Measurements from ENCODE around the gene RFX2. TPM values are rescaled to one million over a fixed set of nuclear protein-coding genes. Genes with fewer than 3 reads are reported as not detected.

The RFX2 gene
- 1.2 TPM for total RNA-seq (ENCODE audit: unreplicated experiment)
- long read RNA-seq = 0 reads

DNA sequence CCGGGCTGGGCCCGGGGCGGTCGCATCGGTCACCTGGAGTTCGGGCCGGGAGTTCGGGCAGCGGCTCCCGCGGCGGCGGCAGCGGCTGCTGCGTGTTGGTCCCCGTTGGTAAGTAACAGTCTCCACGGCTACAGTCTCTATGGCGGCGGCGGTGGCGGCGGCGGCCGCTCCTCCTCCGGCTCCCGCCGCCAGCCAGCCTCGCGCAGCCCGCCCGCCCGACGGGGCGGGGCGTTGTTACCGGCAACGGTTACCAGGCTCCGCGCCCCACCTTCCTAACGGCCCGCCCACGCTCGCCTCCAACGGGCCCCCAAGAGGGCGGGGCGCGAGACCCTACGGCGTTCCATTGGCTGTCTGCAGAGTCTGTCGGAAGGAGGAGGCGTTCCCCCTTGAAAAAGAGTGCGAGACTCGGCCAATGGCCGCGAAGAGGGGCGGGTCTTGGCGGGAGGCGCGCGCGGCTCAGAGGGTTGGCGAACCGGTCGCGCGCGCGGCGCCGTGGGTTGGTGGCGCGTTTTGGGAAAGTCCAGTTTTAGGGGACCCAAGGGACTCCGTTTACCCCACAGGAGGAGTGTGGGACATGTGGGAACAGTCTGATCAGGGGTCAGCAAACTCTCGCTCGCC, at the start of gene RFX2:
Gene RFX2, minus strand, starts transcription at position 141 of the 618 bp plus-strand sequence. CDS start 63,004 bp downstream, outside the sequence.
- Mint-ChIP-seq H3K9me3 (ENCODE audit: unreplicated experiment) (peaks cover 4% of the 10 kb centered on the region), H3K27ac (ENCODE audit: unreplicated experiment) (no peak within 1 kb of the TSS), H3K4me1 (ENCODE audit: unreplicated experiment) (peaks cover 10% of the 10 kb centered on the region), H3K36me3 (ENCODE audit: low read depth, unreplicated experiment) (no peaks in the 10 kb centered on the region), H3K4me3 (ENCODE audit: unreplicated experiment) (peak within 1 kb of the TSS; percentile 86), H3K27me3 (ENCODE audit: unreplicated experiment) (peaks cover 14% of the 10 kb centered on the region)
- TF ChIP-seq, protein P1, sequence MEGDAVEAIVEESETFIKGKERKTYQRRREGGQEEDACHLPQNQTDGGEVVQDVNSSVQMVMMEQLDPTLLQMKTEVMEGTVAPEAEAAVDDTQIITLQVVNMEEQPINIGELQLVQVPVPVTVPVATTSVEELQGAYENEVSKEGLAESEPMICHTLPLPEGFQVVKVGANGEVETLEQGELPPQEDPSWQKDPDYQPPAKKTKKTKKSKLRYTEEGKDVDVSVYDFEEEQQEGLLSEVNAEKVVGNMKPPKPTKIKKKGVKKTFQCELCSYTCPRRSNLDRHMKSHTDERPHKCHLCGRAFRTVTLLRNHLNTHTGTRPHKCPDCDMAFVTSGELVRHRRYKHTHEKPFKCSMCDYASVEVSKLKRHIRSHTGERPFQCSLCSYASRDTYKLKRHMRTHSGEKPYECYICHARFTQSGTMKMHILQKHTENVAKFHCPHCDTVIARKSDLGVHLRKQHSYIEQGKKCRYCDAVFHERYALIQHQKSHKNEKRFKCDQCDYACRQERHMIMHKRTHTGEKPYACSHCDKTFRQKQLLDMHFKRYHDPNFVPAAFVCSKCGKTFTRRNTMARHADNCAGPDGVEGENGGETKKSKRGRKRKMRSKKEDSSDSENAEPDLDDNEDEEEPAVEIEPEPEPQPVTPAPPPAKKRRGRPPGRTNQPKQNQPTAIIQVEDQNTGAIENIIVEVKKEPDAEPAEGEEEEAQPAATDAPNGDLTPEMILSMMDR (IDR thresholded peaks at IDR 0.05; ENCODE audit: unreplicated experiment) = no peak
- peak; percentile 98 for DNase-seq (ENCODE audit: low spot score)

DNA sequence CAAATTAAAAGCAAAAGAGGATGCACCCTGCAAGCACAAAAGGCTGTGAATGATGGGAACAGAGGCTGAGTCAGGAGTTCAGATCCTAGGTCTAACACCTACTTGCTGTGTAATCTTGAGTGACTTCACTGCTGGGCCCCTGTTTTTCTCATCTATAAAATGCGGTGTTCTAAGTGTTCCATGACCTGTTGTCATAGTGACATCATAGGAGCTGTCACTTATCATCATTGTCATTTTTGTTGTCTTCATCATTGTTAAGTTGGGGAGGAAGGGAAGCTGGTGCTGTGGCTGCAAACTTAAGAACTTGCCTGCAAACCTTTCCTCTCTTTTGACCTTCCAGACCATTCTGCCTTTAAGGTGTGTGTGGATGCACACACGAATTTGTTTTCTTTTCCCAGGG, 45.7 kb upstream of the RFX2 start:
- no peaks in the 10 kb centered on the region for H3K4me1 Mint-ChIP-seq (ENCODE audit: unreplicated experiment)
- no peaks in the 10 kb centered on the region for H3K36me3 Mint-ChIP-seq (ENCODE audit: low read depth, unreplicated experiment)

DNA sequence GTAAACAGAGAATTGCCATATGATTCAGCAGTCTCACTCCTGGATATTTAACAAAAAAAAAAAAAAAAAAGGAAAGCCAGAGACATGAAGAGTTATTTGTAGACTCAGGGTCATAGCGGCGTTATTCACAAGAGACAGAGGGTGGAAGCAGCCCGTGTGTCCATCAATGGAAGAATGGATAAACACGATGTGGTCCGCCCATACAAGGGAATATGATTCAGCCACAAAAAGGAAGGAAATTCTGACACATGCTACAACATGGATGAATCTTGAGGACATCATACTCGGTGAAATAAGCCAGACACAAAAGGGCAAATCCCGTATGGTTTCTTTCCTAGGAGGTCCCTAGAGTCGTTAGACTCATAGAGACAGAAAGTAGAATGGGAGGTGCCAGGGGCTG, 40.0 kb upstream of the RFX2 start:
- Mint-ChIP-seq H3K27me3 (ENCODE audit: unreplicated experiment) (peaks cover 2% of the 10 kb centered on the region), H3K4me1 (ENCODE audit: unreplicated experiment) (no peaks in the 10 kb centered on the region), H3K27ac (ENCODE audit: unreplicated experiment) (no peak overlapping the region), H3K36me3 (ENCODE audit: low read depth, unreplicated experiment) (peaks cover 4% of the 10 kb centered on the region), H3K9me3 (ENCODE audit: unreplicated experiment) (no peaks in the 10 kb centered on the region), H3K4me3 (ENCODE audit: unreplicated experiment) (no peak overlapping the region)
- TF ChIP-seq, protein P1 (IDR thresholded peaks at IDR 0.05; ENCODE audit: unreplicated experiment) = no peak
- DNase-seq (ENCODE audit: low spot score) = no peak

More for the DNA sequence above, 45.7 kb upstream of the RFX2 start:
- no peak overlapping the region for H3K27ac Mint-ChIP-seq (ENCODE audit: unreplicated experiment)
- H3K9me3 Mint-ChIP-seq (ENCODE audit: unreplicated experiment) = peaks cover 9% of the 10 kb centered on the region
- TF ChIP-seq, protein P1 (IDR thresholded peaks at IDR 0.05; ENCODE audit: unreplicated experiment) = no peak
- no peak overlapping the region for H3K4me3 Mint-ChIP-seq (ENCODE audit: unreplicated experiment)
- H3K27me3 Mint-ChIP-seq (ENCODE audit: unreplicated experiment) = peaks cover 2% of the 10 kb centered on the region
- DNase-seq (ENCODE audit: low spot score) = no peak

DNA sequence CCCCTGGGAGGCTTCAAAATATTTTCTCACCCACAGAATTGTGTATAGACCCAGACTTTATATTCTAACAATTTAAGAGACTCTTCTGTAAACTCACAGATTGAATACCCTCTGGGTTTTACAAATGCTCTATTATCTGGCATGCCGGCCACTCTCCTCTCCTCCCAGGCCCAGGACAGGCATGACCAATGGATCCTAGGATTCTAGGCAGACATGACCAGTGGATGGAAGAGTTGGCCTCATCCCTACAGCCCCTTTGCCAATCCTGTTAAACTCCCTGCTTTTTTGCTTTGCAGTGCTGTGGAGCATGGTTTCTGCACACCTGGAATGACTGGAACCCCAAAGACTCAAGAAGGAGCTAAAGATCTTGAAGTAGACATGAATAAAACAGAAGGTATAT, 30.9 kb upstream of the RFX2 start:
- Mint-ChIP-seq H3K36me3 (ENCODE audit: low read depth, unreplicated experiment) (no peaks in the 10 kb centered on the region), H3K27ac (ENCODE audit: unreplicated experiment) (no peak overlapping the region), H3K27me3 (ENCODE audit: unreplicated experiment) (no peaks in the 10 kb centered on the region)

DNA sequence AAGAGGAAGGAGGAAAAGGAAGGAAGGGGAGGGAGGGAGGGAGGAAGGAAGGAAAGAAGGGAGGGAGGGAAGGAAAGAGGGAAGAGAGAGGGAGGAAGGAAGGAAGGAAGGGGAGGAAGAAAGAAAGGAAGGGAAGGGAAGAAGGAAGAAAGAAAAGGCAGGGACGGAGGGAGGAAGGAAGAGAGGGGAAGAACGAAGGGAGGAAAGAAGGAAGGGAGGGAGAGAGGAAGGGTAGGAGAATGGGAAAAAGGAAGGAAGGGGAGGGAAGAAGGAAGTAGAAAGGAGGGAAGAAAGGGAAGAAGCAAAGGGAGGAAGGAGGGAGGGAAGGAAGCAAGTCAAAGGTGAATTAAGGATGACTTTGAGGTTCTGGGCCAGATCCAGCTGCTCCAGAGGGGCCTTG, 28.2 kb upstream of the RFX2 start:
- no peak overlapping the region for H3K4me3 Mint-ChIP-seq (ENCODE audit: unreplicated experiment)
- H3K4me1 Mint-ChIP-seq (ENCODE audit: unreplicated experiment) = no peaks in the 10 kb centered on the region
- no peaks in the 10 kb centered on the region for H3K27me3 Mint-ChIP-seq (ENCODE audit: unreplicated experiment)
- H3K27ac Mint-ChIP-seq (ENCODE audit: unreplicated experiment) = no peak overlapping the region
- H3K36me3 Mint-ChIP-seq (ENCODE audit: low read depth, unreplicated experiment) = no peaks in the 10 kb centered on the region
- peaks cover 7% of the 10 kb centered on the region for H3K9me3 Mint-ChIP-seq (ENCODE audit: unreplicated experiment)
- no peak for DNase-seq (ENCODE audit: low spot score)
- TF ChIP-seq, protein P1 (IDR thresholded peaks at IDR 0.05; ENCODE audit: unreplicated experiment) = no peak

More for the DNA sequence above, 30.9 kb upstream of the RFX2 start:
- Mint-ChIP-seq H3K4me3 (ENCODE audit: unreplicated experiment) (no peak overlapping the region), H3K4me1 (ENCODE audit: unreplicated experiment) (no peaks in the 10 kb centered on the region), H3K9me3 (ENCODE audit: unreplicated experiment) (peaks cover 7% of the 10 kb centered on the region)
- TF ChIP-seq, protein P1 (IDR thresholded peaks at IDR 0.05; ENCODE audit: unreplicated experiment) = no peak
- no peak for DNase-seq (ENCODE audit: low spot score)
